Sigmoid colon (tissue), 4 donors: ENCODE measurements around the gene CDK5RAP3.

Source experiments
- POLR2A ChIP-seq, 2 donors: fragments of 450-650 bp; IDR thresholded peaks; one replicate each; pipeline ENCODE4 v1.6.1; 2016; ENCODE audit warnings: antibody characterized with exemption in 2 of 2, mild to moderate bottlenecking in 2 of 2, moderate library complexity in 2 of 2
- POLR2AphosphoS5 ChIP-seq, 4 donors: sonication (generic); formaldehyde crosslinking; IDR thresholded peaks; one replicate each; pipeline ENCODE4 v1.6.1; 2017; ENCODE audit warnings: antibody characterized with exemption in 4 of 4
- TF ChIP-seq, protein P1 (sequence below), 4 experiments: fragments of 450-650 bp in 3 of 4; fragments of 200-600 bp in 1 of 4; IDR thresholded peaks; one replicate each; pipeline ENCODE4 v1.5.1; 2016 to 2019; ENCODE audit warnings: antibody characterized with exemption in 4 of 4, mild to moderate bottlenecking in 3 of 4, moderate library complexity in 2 of 4

DNA sequence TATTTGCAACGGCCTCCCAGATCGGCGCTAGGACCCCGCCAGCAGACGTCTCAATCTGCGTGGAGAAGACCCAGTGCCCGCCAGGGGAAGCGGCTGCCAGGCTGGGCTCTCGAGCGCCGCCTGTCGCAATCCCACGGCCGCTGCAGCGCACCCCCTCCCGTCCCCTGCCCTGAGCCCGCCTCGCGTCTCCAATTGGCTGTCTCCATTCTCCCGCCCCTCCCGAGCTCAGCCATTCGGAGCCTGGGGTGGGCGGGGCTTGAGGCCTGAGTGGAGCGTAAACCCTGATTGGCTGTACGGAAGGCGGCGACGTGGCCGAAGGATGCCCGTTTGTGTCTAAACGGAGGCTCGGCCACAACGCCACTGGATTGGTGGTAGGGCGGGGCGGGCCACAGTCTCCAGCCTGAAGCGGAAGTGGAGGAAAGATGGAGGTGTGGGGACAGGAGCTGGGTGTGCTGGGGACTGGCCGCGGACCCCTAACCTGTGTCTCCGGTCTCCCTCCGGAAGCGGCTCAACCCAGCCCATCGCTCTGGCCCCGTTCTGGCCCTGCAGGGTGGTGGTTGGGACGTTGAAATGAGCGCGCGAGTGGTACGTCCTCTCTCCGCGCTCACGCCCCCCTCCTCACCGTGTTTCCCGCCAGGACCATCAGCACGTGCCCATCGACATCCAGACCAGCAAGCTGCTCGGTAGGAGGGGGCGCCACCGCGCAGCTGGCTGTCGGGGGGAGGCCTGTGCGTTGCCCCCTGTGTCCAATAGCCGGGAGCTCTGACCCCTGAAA is at the start of gene CDK5RAP3:
- peak in 1 of 2 donors; percentile 75 for TF ChIP-seq POLR2A (IDR thresholded peaks at IDR 0.05)
- peak; percentile 36 to 89 (median 86) for TF ChIP-seq POLR2AphosphoS5 (IDR thresholded peaks at IDR 0.05)
- TF ChIP-seq, protein P1, sequence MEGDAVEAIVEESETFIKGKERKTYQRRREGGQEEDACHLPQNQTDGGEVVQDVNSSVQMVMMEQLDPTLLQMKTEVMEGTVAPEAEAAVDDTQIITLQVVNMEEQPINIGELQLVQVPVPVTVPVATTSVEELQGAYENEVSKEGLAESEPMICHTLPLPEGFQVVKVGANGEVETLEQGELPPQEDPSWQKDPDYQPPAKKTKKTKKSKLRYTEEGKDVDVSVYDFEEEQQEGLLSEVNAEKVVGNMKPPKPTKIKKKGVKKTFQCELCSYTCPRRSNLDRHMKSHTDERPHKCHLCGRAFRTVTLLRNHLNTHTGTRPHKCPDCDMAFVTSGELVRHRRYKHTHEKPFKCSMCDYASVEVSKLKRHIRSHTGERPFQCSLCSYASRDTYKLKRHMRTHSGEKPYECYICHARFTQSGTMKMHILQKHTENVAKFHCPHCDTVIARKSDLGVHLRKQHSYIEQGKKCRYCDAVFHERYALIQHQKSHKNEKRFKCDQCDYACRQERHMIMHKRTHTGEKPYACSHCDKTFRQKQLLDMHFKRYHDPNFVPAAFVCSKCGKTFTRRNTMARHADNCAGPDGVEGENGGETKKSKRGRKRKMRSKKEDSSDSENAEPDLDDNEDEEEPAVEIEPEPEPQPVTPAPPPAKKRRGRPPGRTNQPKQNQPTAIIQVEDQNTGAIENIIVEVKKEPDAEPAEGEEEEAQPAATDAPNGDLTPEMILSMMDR (IDR thresholded peaks at IDR 0.05): peak; percentile 89 to 99 (median 95)
